Measurements from ENCODE around the gene CACNG3. TPM values are rescaled to one million over a fixed set of nuclear protein-coding genes. Genes with fewer than 3 reads are reported as not detected.
A peak's percentile ranks its signal among the peaks of the same experiment; 100 is the strongest.

Gene CACNG3
- total RNA-seq, 1 experiment from 2014 or later: not detected

DNA sequence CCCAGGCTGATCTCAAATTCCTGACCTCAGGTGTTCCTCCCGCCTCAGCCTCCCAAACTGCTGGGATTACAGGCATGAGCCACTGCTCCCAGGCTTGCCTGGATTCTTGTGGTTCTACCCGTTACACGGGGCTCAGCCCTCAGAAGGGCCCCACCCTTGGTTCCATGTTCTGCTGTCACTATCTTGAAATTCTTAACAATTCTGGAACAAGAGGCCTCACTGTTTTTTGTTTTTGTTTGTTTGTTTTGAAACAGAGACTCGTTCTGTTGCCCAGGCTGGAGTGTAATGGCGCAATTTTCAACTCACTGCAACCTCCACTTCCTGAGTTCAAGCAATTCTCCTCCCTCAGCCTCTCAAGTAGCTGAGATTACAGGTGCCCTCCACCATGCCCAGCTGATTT, 96.6 kb downstream of the CACNG3 start:
- in situ Hi-C loops (cut with HindIII; ENCODE audit: low pct_unique_long_range_greater_than_20kb, low sequenced_read_pairs): no loop called here

DNA sequence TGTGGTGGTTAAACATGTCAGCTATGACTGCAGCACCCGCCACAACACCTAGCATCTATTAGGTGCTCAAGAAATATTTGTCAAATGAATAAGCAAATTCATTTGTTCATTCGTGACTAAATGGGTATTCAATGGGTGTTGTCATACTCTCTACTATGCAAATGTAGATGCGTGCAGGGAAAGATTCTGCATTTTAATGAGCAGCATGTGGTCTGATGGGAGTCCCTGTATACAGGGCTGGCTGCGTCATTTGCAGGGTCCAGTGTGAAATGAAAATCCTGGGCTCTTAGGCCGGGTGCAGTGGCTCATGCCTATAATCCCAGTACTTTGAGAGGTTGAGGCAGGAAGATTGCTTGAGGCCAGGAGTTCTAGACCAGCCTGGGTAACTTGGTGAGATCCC, 97.5 kb downstream of the CACNG3 start:
- in situ Hi-C loops (cut with HindIII; ENCODE audit: low pct_unique_long_range_greater_than_20kb, low sequenced_read_pairs): no loop called here
- no peak for DNase-seq (ENCODE audit: low read depth, low spot score)

More for the DNA sequence above, 96.6 kb downstream of the CACNG3 start:
- DNase-seq (ENCODE audit: low read depth, low spot score): no peak

- no peak for DNase-seq (ENCODE audit: low read depth, low spot score)
- in situ Hi-C loops (cut with HindIII; ENCODE audit: low pct_unique_long_range_greater_than_20kb, low sequenced_read_pairs): no loop called here
Measured at GRCh38 chr16:24357511-24357910, 101.4 kb downstream of the CACNG3 start.

DNA sequence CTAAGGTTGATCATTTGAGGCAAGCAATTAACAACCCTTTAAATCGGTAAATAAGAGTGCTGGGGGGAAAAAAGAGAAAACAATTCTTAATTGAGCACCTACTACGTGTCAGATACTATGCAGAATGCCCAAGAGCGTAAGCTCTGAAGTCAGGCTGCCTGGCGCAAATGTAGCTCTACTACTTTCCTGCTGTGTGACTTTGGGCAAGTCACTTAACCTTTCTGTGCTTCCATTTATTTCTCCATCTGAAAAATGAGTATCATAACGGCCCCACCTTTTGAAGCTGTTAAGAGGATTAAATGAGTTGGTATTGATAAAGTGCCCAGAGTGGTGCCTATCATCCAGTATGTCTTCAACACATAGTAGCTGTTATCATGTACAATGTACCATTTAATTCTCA, 102.0 kb downstream of the CACNG3 start:
- in situ Hi-C loops (cut with HindIII; ENCODE audit: low pct_unique_long_range_greater_than_20kb, low sequenced_read_pairs): no loop called here
- DNase-seq (ENCODE audit: low read depth, low spot score): no peak

GRCh38 chr16:24359490-24359889, 103.4 kb downstream of the CACNG3 start:
- no peak for DNase-seq (ENCODE audit: low read depth, low spot score)
- in situ Hi-C loops (cut with HindIII; ENCODE audit: low pct_unique_long_range_greater_than_20kb, low sequenced_read_pairs): no loop called here

DNA sequence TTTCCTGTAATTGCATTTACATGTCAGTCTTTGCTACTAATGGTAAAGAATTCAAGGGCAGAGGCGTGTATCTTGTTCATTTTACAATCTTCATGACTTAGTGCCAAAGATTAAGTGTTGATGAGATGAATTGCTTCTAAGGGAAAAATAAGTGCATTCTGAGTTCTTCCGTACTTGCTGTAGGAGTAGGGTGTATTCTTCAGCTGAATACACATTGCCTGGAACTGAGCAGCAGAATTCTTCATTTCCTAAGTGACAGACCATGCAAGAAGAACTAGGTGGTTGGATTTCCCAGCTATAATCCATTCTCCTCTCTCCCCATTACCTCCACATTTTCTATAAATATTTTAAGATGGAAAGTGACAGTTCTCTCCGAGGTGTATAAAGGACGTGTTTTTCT, 104.8 kb downstream of the CACNG3 start:
- no peak for DNase-seq (ENCODE audit: low read depth, low spot score)
- in situ Hi-C loops (cut with HindIII; ENCODE audit: low pct_unique_long_range_greater_than_20kb, low sequenced_read_pairs): no loop called here

GRCh38 chr16:24364596-24364995, 108.5 kb downstream of the CACNG3 start:
- no peak for DNase-seq (ENCODE audit: low read depth, low spot score)
- in situ Hi-C loops (cut with HindIII; ENCODE audit: low pct_unique_long_range_greater_than_20kb, low sequenced_read_pairs): no loop called here

GRCh38 chr16:24367186-24367710, 111.1 kb downstream of the CACNG3 start:
- in situ Hi-C loops (cut with HindIII; ENCODE audit: low pct_unique_long_range_greater_than_20kb, low sequenced_read_pairs): no loop called here
- no peak for DNase-seq (ENCODE audit: low read depth, low spot score)

DNA sequence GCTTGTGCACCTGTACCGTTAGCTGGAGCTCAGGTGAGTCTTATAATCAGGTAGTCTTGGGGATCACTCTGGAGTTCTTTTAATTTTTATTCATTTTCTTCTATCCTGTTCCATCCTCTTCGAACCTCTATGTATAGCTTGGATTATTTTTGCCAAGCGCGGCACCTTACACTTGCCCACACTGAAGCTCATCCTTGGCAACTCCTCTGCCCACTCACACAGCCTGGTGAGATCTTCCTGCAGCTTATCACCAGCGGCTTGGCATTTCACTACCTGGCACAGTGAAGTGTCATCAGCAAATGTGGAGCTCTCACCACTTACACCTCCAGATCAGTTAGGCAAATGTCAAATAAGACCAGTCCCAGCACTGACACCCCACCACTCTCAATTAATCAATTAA, 116.7 kb downstream of the CACNG3 start:
- in situ Hi-C loops (cut with HindIII; ENCODE audit: low pct_unique_long_range_greater_than_20kb, low sequenced_read_pairs): no loop called here
- DNase-seq (ENCODE audit: low read depth, low spot score): no peak

DNA sequence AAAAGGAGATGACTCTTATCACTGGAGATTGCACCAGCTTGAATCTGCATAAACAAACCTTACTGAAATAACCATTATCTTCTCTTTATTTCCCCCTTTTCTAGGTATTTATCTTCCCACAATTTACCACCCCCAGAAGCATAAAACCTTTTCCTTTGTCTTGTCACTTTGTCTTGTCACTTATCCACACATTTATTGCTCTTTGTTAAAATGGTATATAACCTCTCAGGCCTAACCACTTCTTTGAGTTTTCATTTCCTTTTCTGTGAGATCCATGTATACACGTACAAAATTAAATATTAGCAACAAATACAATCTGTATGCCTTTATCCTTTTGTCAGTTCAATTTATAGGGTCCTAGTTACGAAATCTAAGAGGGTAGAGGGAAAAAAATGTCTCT, 122.9 kb downstream of the CACNG3 start:
- in situ Hi-C loops (cut with HindIII; ENCODE audit: low pct_unique_long_range_greater_than_20kb, low sequenced_read_pairs): no loop called here
- DNase-seq (ENCODE audit: low read depth, low spot score): no peak

DNA sequence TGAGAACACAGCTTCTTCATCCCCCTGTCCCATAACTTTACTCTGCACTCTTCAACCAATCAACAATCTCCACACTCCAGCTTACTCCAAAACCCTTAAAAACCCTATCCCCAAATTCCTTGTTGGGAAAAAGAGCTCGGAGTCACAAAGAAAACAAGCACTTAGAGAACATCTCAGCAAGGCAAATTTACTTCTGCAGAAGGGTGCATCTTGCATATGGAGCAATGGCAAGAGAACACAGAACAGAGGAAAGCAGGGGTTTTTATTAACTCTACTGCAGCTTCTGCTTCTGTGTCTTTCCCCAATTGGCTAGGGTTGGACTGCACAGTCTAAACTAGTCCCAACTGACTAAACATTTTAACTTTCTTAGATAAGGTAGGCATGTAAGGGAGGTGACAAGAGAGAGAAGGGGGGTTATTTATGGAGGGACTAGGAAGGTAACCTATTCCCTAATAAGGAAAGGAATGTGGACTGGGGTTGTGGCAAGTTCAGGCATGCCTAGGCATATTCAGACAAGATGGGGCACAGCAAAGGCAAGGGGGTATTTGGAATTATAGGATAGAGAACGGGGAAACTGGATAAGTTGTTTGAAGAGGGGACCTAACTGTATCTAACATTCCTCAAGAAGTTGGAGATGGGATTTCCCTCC, 125.5 kb downstream of the CACNG3 start:
- DNase-seq (ENCODE audit: low read depth, low spot score): no peak
- in situ Hi-C loops (cut with HindIII; ENCODE audit: low pct_unique_long_range_greater_than_20kb, low sequenced_read_pairs): no loop called here

- DNase-seq (ENCODE audit: low read depth, low spot score): no peak
- in situ Hi-C loops (cut with HindIII; ENCODE audit: low pct_unique_long_range_greater_than_20kb, low sequenced_read_pairs): no loop called here
Measured at GRCh38 chr16:24382762-24383407, 126.8 kb downstream of the CACNG3 start.

GRCh38 chr16:24394341-24394740, 138.2 kb downstream of the CACNG3 start:
- no peak for DNase-seq (ENCODE audit: low read depth, low spot score)
- in situ Hi-C loops (cut with HindIII; ENCODE audit: low pct_unique_long_range_greater_than_20kb, low sequenced_read_pairs): no loop called here

- no peak for DNase-seq (ENCODE audit: low read depth, low spot score)
Measured at GRCh38 chr16:24396350-24397271, 140.5 kb downstream of the CACNG3 start.

GRCh38 chr16:24409045-24409444, 152.9 kb downstream of the CACNG3 start:
- peak; percentile 36 for DNase-seq (ENCODE audit: low read depth, low spot score)
- in situ Hi-C loops (cut with HindIII; ENCODE audit: low pct_unique_long_range_greater_than_20kb, low sequenced_read_pairs): no loop called here

More at GRCh38 chr16:24396350-24397271, 140.5 kb downstream of the CACNG3 start:
- in situ Hi-C loops (cut with HindIII; ENCODE audit: low pct_unique_long_range_greater_than_20kb, low sequenced_read_pairs): no loop called here

Measured in SK-MEL-5 (cell line).